Measurements from ENCODE around the gene POLR2M.

POLR2M gene

DNA sequence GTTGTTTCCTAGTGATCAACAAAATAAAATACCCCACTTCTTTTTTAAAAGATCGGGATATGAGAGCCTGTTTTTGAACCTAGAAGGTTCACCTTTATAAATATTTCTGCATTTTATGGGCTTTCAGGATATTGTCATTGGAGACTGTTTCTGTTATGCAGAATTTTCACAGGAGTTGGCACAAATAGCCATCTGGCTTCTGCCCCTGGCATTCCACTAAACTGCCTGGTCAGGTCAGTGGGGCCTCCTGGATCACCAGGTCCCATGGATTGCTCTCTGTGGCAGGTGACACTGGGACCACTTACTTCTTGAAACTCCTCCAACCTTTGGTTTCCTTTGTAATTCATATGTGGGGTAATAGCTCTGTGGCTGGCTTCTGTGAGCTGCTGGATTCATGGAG, 25.5 kb upstream of the POLR2M start:
- Mint-ChIP-seq H3K27ac (no peak overlapping the region), H3K36me3 (ENCODE audit: low read depth) (no peaks in the 10 kb centered on the region), H3K4me1 (ENCODE audit: low read depth) (peaks cover 10% of the 10 kb centered on the region), H3K4me3 (no peak overlapping the region), H3K27me3 (ENCODE audit: low read depth) (no peaks in the 10 kb centered on the region), H3K9me3 (no peaks in the 10 kb centered on the region)

DNA sequence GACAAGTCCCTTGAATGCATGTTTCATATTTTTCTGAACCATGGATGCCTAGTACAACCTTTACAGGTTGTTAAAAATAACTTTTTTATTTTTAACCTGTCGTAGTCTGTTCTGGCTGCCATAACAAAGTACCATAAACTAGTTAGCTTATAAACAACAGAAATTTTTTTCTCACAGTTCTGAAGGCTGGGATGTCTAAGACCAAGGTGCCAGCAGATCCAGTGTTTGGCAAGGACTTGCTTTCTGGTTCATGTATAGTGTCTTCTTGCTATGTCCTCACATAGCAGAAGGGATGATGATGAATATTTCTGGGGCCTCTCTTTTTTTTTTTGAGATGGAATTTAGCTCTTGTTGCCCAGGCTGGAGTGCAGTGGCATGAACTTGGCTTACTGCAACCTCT, 23.0 kb upstream of the POLR2M start:
- H3K4me3 Mint-ChIP-seq, result no peak overlapping the region
- no peaks in the 10 kb centered on the region for H3K9me3 Mint-ChIP-seq
- H3K4me1 Mint-ChIP-seq (ENCODE audit: low read depth), result peaks cover 14% of the 10 kb centered on the region
- H3K27ac Mint-ChIP-seq, result no peak overlapping the region
- no peaks in the 10 kb centered on the region for H3K27me3 Mint-ChIP-seq (ENCODE audit: low read depth)
- H3K36me3 Mint-ChIP-seq (ENCODE audit: low read depth), result no peaks in the 10 kb centered on the region

DNA sequence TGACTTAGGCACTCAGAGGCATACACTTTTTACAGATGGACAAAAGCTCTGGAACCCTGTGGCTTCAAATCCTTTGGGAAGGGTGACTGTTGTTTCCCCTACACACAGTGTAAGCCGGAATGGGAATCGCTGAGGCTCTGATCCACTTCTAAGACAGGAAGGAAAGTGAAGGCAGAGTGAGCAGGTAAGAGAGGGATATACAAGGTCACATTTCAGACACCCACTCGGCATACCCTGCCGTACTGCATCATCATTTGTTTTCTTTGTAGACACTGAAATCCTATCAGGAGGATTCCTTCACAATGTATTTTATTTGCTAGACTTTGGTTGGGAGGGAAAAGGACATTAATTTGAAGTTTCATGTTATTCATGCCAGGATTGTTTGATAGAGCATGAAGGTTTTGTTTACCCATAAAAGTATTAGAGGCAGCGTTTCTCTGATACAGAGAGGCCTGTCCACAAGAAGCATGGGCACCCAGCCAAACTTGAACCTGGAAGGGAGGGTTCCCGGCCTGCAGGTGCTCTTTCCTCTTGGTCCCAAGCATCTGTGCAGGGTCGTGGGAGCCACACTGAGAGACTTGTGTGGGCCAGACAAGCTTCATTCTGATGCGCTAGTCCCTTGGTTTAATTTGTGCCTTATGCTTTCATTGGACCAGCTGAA, 21.9 kb upstream of the POLR2M start:
- Mint-ChIP-seq H3K9me3 (no peaks in the 10 kb centered on the region), H3K27me3 (ENCODE audit: low read depth) (no peaks in the 10 kb centered on the region), H3K4me1 (ENCODE audit: low read depth) (peaks cover 14% of the 10 kb centered on the region), H3K36me3 (ENCODE audit: low read depth) (no peaks in the 10 kb centered on the region), H3K4me3 (no peak overlapping the region), H3K27ac (no peak overlapping the region)

DNA sequence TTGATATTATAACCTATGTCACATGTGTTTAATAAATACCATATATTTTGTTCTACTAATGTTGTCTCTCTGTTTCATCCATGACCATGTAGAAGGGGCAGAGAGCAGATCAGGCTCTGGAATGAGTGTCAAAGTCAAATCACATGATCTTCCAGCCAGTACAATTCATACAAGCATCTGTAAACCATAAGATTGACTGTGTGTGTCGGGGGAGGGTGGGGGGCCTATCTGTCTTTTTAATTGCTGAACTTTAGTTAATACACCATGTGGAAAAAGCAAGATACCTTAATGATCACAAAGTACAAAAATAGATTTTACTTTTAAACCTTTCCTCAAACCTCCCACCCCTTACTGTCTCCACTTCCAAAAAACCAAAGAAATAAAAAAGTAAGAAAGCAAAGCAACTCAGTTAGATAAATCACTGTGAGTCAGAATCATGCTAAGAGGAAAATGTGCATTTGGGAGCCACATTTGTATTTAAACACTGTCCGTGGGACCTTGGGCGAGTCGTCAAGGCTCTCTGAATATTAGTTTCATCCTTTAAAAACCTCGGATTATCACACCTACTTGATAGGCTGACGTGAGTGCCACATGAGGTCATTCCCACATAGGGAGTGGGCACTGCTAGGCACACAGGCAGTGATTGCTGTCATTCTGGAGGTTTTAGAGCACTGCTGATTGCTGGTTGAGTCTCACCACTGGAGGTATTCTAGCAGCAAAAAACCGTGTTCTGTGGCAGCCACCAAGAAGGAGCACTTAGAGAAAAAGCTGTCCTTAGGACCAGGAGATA, 21.0 kb upstream of the POLR2M start:
- no peaks in the 10 kb centered on the region for H3K9me3 Mint-ChIP-seq
- no peak overlapping the region for H3K4me3 Mint-ChIP-seq
- no peaks in the 10 kb centered on the region for H3K27me3 Mint-ChIP-seq (ENCODE audit: low read depth)
- no peak overlapping the region for H3K27ac Mint-ChIP-seq
- H3K4me1 Mint-ChIP-seq (ENCODE audit: low read depth), result peaks cover 9% of the 10 kb centered on the region
- H3K36me3 Mint-ChIP-seq (ENCODE audit: low read depth), result no peaks in the 10 kb centered on the region

DNA sequence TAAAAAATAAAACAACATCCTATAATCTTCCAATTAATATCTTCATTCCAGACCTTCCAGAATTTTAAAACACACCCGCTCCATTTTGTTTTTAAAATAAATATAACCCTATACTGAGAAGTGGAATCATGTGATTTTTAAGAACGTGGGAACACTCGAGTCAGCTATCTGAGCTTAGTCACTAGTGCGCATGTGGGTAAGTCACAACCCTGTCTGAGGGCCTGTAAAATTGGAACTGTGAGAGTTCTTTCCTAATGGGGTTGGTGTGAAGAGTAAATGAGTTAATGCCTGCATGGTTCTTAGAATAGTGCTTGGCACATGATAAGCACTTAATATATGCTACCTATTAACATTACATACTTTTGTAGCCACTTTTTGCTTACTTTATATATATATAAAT, 19.9 kb upstream of the POLR2M start:
- peaks cover 4% of the 10 kb centered on the region for H3K4me1 Mint-ChIP-seq (ENCODE audit: low read depth)
- H3K27ac Mint-ChIP-seq, result no peak overlapping the region
- H3K9me3 Mint-ChIP-seq, result no peaks in the 10 kb centered on the region
- no peak overlapping the region for H3K4me3 Mint-ChIP-seq
- H3K36me3 Mint-ChIP-seq (ENCODE audit: low read depth), result no peaks in the 10 kb centered on the region
- H3K27me3 Mint-ChIP-seq (ENCODE audit: low read depth), result no peaks in the 10 kb centered on the region

DNA sequence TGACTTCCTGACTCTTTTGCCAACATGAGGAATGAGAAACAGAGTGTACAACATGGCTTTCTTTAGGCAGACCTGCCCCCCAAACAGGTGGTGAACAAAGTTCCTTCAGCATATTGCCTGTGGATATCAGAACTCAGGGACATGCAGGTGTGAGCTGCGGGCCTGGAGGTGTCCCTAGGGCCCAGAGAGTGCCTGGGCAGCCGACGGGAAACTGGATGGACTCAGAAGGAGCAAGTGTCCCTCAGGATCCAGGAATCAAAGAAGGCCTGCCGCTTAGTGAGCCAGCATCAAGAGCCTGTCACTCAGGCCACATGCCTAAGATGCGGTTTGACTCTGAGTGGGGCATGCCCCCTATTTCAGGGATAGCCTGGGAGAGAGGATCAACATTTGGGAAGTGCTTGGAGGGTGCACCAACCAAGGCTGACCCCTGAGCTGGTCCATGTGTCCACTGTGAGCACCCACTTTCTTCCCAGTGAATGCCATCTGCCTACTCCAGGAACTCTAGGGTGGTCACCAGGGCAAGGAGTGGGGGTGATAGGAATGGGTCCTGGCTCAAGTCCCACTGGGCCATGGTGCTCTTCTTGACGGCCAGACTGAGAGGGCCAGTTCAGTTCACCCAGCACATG, 16.1 kb upstream of the POLR2M start:
- Mint-ChIP-seq H3K4me1 (ENCODE audit: low read depth) (peaks cover 4% of the 10 kb centered on the region), H3K27ac (no peak overlapping the region), H3K27me3 (ENCODE audit: low read depth) (peaks cover 5% of the 10 kb centered on the region), H3K4me3 (no peak overlapping the region), H3K9me3 (no peaks in the 10 kb centered on the region), H3K36me3 (ENCODE audit: low read depth) (no peaks in the 10 kb centered on the region)

DNA sequence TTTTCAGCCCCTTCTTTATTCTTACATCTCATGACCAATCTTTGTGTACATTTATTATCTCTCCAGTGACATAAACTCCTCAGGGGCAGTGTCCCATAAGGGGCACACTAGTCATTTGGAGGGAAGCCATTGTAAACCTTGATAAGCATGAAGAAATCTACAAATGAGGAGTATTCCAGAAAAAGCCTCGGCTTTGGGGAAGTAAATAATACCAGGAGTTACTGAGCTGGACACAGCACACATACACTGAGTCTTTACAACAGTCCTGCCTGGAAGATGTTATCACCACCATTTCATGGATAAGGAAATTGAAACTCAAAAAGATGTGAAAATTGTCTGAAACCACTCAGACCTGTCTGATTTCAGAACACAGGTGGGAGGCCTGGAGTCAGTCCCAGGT, 15.4 kb upstream of the POLR2M start:
- no peaks in the 10 kb centered on the region for H3K36me3 Mint-ChIP-seq (ENCODE audit: low read depth)
- H3K27ac Mint-ChIP-seq, result no peak overlapping the region
- no peak overlapping the region for H3K4me3 Mint-ChIP-seq
- H3K4me1 Mint-ChIP-seq (ENCODE audit: low read depth), result peaks cover 4% of the 10 kb centered on the region
- peaks cover 7% of the 10 kb centered on the region for H3K27me3 Mint-ChIP-seq (ENCODE audit: low read depth)
- H3K9me3 Mint-ChIP-seq, result no peaks in the 10 kb centered on the region

DNA sequence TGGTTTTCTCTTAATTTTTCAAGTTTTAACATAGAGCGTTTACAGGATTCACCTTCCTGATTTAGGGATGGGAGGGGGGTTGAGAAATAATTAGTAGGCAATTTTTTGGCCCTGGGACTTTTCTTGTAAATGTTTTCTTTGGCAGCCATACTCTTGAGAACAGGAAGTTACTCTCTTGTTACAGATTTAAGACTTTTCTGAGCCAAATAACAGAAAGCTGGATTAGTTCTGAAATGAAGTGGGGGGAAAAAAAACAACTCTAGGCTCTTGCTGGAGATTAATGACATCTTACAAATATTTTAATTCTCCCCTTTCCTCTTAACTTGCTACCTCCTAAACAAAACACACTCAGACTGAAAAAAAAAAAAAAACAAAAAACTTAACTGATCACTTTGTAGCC, 13.8 kb upstream of the POLR2M start:
- no peak overlapping the region for H3K4me3 Mint-ChIP-seq
- no peaks in the 10 kb centered on the region for H3K9me3 Mint-ChIP-seq
- peaks cover 7% of the 10 kb centered on the region for H3K27me3 Mint-ChIP-seq (ENCODE audit: low read depth)
- no peak overlapping the region for H3K27ac Mint-ChIP-seq
- H3K4me1 Mint-ChIP-seq (ENCODE audit: low read depth), result no peaks in the 10 kb centered on the region
- H3K36me3 Mint-ChIP-seq (ENCODE audit: low read depth), result no peaks in the 10 kb centered on the region

DNA sequence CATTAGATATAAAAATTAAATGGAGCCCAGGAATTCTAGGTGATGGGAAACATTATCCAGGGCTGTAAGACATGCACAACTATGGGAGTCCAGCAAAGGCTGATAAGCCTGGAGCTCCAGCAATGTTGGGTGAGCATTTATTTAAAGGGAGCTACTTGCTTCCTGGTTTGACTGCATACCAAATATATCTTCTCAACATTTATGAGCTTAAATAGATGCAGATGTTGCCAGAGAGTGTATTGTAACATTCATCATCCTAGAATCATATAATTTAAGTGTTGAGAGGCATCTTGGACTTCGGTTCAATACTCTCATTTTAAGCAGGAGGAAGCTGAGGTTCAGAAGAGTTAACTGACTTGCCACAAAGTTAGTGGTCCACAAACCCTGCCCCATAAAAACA, 12.2 kb upstream of the POLR2M start:
- peaks cover 12% of the 10 kb centered on the region for H3K27me3 Mint-ChIP-seq (ENCODE audit: low read depth)
- no peaks in the 10 kb centered on the region for H3K4me1 Mint-ChIP-seq (ENCODE audit: low read depth)
- no peak overlapping the region for H3K4me3 Mint-ChIP-seq
- no peak overlapping the region for H3K27ac Mint-ChIP-seq
- no peaks in the 10 kb centered on the region for H3K36me3 Mint-ChIP-seq (ENCODE audit: low read depth)
- H3K9me3 Mint-ChIP-seq, result no peaks in the 10 kb centered on the region

DNA sequence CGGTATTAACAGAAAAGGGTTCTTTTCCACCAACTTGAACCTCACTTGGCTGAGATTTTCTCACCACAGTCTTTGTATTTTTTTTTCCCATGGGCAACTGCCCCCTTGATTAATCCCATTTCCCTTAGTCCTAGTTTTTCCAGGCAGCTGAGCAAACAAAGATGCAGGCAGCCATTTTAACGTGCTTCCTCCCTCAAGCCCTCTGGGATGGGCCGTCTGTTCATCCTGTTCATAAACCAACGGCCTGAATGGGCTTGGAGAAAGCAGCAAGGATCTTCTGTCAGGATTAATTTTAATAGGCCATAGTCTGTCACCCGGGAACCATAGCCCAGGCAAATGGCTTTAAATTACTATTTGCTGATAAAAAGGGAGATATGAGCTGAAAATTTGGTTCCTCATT, 10.4 kb upstream of the POLR2M start:
- Mint-ChIP-seq H3K27ac (no peak overlapping the region), H3K4me1 (ENCODE audit: low read depth) (no peaks in the 10 kb centered on the region), H3K4me3 (no peak overlapping the region), H3K36me3 (ENCODE audit: low read depth) (no peaks in the 10 kb centered on the region), H3K27me3 (ENCODE audit: low read depth) (peaks cover 16% of the 10 kb centered on the region), H3K9me3 (no peaks in the 10 kb centered on the region)

DNA sequence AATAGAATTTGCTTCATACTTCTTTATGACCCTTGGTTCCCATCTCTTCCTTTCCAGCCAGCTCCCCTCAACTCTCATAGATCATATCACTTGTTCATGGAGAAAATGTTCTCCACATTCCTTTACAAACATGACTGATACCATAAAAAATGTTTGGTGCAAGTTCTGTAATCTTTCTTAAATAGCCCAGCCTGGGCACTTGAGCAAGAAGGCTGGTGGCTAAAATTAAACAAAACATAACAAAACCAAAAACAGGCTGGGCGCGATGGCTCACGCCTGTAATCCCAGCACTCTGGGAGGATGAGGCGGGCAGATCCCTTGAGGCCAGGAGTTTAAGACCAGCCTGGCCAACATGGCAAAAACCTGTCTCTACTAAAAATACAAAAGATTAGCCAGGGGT, 8.9 kb upstream of the POLR2M start:
- Mint-ChIP-seq H3K4me1 (ENCODE audit: low read depth) (no peaks in the 10 kb centered on the region), H3K27me3 (ENCODE audit: low read depth) (peaks cover 23% of the 10 kb centered on the region), H3K27ac (no peak overlapping the region), H3K36me3 (ENCODE audit: low read depth) (no peaks in the 10 kb centered on the region), H3K9me3 (no peaks in the 10 kb centered on the region), H3K4me3 (no peak overlapping the region)

DNA sequence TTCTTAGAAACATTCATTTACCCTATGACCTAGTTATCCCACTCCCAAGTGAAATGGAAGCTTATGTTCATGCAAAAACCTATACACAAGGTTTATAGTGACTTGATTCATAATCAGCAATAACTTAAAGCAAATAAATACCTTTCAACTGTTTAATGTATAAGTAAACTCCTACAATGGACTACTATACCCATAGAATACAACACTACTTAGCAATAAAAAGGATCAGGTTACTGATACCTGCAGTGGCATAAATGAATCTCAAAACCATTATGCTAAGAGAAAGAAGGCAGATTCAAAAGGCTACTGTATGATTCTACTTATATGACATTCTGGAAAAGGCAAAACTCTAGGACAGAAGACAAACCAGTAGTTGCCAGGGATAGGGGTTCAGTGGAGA, 8.3 kb upstream of the POLR2M start:
- peaks cover 23% of the 10 kb centered on the region for H3K27me3 Mint-ChIP-seq (ENCODE audit: low read depth)
- H3K4me1 Mint-ChIP-seq (ENCODE audit: low read depth), result peaks cover 4% of the 10 kb centered on the region
- H3K4me3 Mint-ChIP-seq, result no peak overlapping the region
- H3K36me3 Mint-ChIP-seq (ENCODE audit: low read depth), result no peaks in the 10 kb centered on the region
- H3K9me3 Mint-ChIP-seq, result no peaks in the 10 kb centered on the region
- no peak overlapping the region for H3K27ac Mint-ChIP-seq

DNA sequence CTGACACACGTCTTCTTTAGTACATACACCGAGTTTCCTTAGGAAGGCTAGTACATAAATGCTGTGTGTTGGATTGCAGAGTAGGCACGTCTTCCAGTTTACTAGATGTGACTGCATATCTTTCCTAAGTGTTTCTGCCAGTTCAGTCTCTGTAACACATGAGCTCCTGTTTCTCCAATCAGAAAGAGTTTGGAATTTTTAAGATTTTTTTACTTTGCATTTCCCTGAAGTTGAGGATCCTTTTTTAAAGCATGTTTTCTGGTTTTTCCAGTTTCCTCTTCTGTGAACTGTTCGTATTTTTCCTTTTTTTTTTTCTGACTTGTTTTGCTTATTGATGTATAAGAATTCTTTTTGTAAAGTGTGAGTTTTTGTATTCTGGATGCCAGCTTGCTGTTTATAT, 7.5 kb upstream of the POLR2M start:
- H3K27ac Mint-ChIP-seq, result no peak overlapping the region
- H3K36me3 Mint-ChIP-seq (ENCODE audit: low read depth), result no peaks in the 10 kb centered on the region

DNA sequence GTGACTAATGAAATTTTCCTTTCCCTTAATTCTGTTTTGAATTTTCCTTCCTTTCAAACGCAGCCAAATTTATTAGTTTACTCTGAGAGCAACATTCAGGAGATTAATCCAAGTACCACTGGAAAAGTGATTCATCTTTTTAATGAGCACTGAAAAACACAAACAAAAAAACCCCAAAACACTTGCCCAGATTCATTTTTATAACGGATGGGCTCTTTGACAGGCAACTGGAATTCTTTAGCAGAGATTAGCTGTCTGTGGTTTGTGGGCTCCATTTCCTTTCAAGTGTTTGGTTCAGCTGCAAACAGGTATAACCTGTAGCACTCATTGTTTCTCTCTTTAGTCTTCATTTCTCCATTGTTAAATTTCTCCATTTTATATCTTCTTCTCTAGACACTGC, 3.1 kb upstream of the POLR2M start:
- Mint-ChIP-seq H3K9me3 (no peaks in the 10 kb centered on the region), H3K27me3 (ENCODE audit: low read depth) (peaks cover 13% of the 10 kb centered on the region), H3K36me3 (ENCODE audit: low read depth) (peaks cover 5% of the 10 kb centered on the region), H3K4me3 (no peak overlapping the region), H3K27ac (no peak overlapping the region), H3K4me1 (ENCODE audit: low read depth) (peaks cover 31% of the 10 kb centered on the region)

More for the DNA sequence above, 7.5 kb upstream of the POLR2M start:
- Mint-ChIP-seq H3K27me3 (ENCODE audit: low read depth) (peaks cover 23% of the 10 kb centered on the region), H3K4me3 (no peak overlapping the region), H3K9me3 (no peaks in the 10 kb centered on the region), H3K4me1 (ENCODE audit: low read depth) (peaks cover 10% of the 10 kb centered on the region)

DNA sequence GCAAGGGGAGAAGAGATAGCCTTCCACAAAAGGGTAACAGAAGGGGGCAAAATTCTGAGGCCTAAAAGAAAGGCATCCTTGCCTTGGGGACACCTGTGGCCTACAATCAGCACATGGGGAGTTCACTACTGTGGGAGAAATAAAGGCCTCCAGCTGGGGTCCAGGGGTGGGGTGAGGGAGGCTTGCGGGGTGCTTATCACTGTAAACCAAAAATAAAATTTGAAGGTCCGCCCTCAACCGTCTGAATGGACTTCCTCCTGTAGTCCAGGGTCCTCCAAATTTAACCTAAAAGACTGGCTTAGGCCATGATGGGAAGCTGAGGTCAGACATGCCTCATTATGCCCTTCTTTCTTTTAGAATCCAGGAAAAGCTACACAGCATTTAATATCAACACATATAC, 2.1 kb upstream of the POLR2M start:
- H3K4me3 Mint-ChIP-seq, result peak overlapping the region; percentile 11
- H3K4me1 Mint-ChIP-seq (ENCODE audit: low read depth), result peaks cover 40% of the 10 kb centered on the region
- H3K27ac Mint-ChIP-seq, result no peak overlapping the region
- H3K27me3 Mint-ChIP-seq (ENCODE audit: low read depth), result peaks cover 11% of the 10 kb centered on the region
- H3K9me3 Mint-ChIP-seq, result no peaks in the 10 kb centered on the region
- H3K36me3 Mint-ChIP-seq (ENCODE audit: low read depth), result peaks cover 9% of the 10 kb centered on the region
